Measurements from ENCODE around the gene GNAI1.

The GNAI1 gene

DNA sequence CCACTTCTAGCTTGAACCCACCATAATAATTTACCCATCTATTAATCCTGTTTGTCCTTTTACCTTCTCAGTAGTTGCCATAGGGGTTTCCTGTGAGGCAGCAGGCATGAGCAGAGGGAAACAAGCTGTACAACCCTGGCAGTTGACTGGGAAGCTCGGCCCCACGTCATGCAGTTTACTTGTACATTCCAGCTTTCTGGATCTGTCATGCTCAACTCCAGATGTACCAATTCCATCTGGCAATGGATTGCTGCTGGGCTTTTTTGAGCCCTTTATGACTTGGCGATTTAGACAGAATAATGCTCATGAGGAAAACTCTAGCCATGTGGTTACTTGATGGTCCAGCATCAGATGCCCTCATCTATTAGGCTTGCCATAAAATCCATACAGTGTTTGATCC lies 112.5 kb downstream of the GNAI1 start:
- Histone ChIP-seq H4K20me1 (ENCODE audit: insufficient read depth, low read length) (no peaks in the 10 kb centered on the region), H3K9me2 (replicated peaks; ENCODE audit: insufficient read depth, low read length) (no peaks in the 10 kb centered on the region), H3F3A (ENCODE audit: insufficient read depth, low read length) (no peaks in the 10 kb centered on the region), H3K4me2 (ENCODE audit: low read depth, low read length) (no peak overlapping the region), H3K27me3 (replicated peaks; ENCODE audit: insufficient read depth, low read length) (no peaks in the 10 kb centered on the region), H3K4me3 (ENCODE audit: low read length) (no peak overlapping the region), H3K9me3 (replicated peaks; ENCODE audit: insufficient read depth, low read length) (no peaks in the 10 kb centered on the region), H3K79me2 (ENCODE audit: low read length) (no peaks in the 10 kb centered on the region), H3K36me3 (replicated peaks; ENCODE audit: insufficient read depth, low read length) (no peaks in the 10 kb centered on the region), H3K9ac (ENCODE audit: low read length) (no peak overlapping the region), H2AFZ (ENCODE audit: low read length) (no peak overlapping the region), H3K4me1 (ENCODE audit: low read length) (no peaks in the 10 kb centered on the region), H3K27ac (ENCODE audit: low read length) (no peak overlapping the region)
- no peak for TF ChIP-seq EZH2 (optimal IDR thresholded peaks at IDR 0.05; ENCODE audit: low read depth, low read length)
- TF ChIP-seq EZH2phosphoT487 (IDR thresholded peaks at IDR 0.05; ENCODE audit: low read length) = no peak
- TF ChIP-seq CTCF (IDR thresholded peaks at IDR 0.05; ENCODE audit: low read length) = no peak
- no peak for DNase-seq

DNA sequence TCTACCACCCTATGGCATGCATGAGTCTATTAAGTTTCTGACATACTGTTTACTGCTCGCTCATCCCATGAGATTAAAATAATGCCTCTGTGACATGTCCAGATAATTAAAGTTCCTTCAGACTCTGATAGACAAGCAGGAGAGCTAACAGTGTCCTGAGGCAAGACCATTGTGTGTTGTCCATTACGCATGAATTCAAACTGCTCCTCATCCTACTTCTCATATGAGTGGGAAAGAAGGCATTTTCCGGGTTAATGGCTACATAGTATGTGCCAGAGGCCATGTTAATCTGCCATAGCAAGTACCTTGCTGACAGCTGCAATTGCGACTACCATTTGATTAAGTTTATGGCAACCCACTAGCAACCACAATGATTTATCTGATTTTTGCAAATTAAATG lies 113.3 kb downstream of the GNAI1 start:
- Histone ChIP-seq H3K79me2 (ENCODE audit: low read length) (no peaks in the 10 kb centered on the region), H3K4me3 (ENCODE audit: low read length) (no peak overlapping the region), H2AFZ (ENCODE audit: low read length) (no peak overlapping the region), H3K27me3 (replicated peaks; ENCODE audit: insufficient read depth, low read length) (no peaks in the 10 kb centered on the region), H3K9ac (ENCODE audit: low read length) (no peak overlapping the region), H4K20me1 (ENCODE audit: insufficient read depth, low read length) (no peaks in the 10 kb centered on the region), H3K27ac (ENCODE audit: low read length) (no peak overlapping the region), H3K4me2 (ENCODE audit: low read depth, low read length) (no peak overlapping the region), H3F3A (ENCODE audit: insufficient read depth, low read length) (no peaks in the 10 kb centered on the region), H3K9me3 (replicated peaks; ENCODE audit: insufficient read depth, low read length) (no peaks in the 10 kb centered on the region), H3K36me3 (replicated peaks; ENCODE audit: insufficient read depth, low read length) (no peaks in the 10 kb centered on the region), H3K9me2 (replicated peaks; ENCODE audit: insufficient read depth, low read length) (no peaks in the 10 kb centered on the region), H3K4me1 (ENCODE audit: low read length) (no peaks in the 10 kb centered on the region)
- DNase-seq = no peak
- TF ChIP-seq EZH2phosphoT487 (IDR thresholded peaks at IDR 0.05; ENCODE audit: low read length) = no peak
- no peak for TF ChIP-seq EZH2 (optimal IDR thresholded peaks at IDR 0.05; ENCODE audit: low read depth, low read length)
- no peak for TF ChIP-seq CTCF (IDR thresholded peaks at IDR 0.05; ENCODE audit: low read length)

GRCh38 chr7:80249184-80249583 lies 114.6 kb downstream of the GNAI1 start:
- DNase-seq = no peak

More at GRCh38 chr7:80249184-80249583, 114.6 kb downstream of the GNAI1 start:
- no peak for TF ChIP-seq CTCF (IDR thresholded peaks at IDR 0.05; ENCODE audit: low read length)
- TF ChIP-seq EZH2 (optimal IDR thresholded peaks at IDR 0.05; ENCODE audit: low read depth, low read length) = no peak
- TF ChIP-seq EZH2phosphoT487 (IDR thresholded peaks at IDR 0.05; ENCODE audit: low read length) = no peak
- no peaks in the 10 kb centered on the region for H3K79me2 ChIP-seq (ENCODE audit: low read length)
- H3K9me3 ChIP-seq (replicated peaks; ENCODE audit: insufficient read depth, low read length) = no peaks in the 10 kb centered on the region
- no peaks in the 10 kb centered on the region for H3K4me1 ChIP-seq (ENCODE audit: low read length)
- no peaks in the 10 kb centered on the region for H3F3A ChIP-seq (ENCODE audit: insufficient read depth, low read length)
- H3K4me3 ChIP-seq (ENCODE audit: low read length) = no peak overlapping the region
- H3K9me2 ChIP-seq (replicated peaks; ENCODE audit: insufficient read depth, low read length) = no peaks in the 10 kb centered on the region
- no peak overlapping the region for H2AFZ ChIP-seq (ENCODE audit: low read length)
- H3K4me2 ChIP-seq (ENCODE audit: low read depth, low read length) = no peak overlapping the region
- no peak overlapping the region for H3K27ac ChIP-seq (ENCODE audit: low read length)
- no peaks in the 10 kb centered on the region for H4K20me1 ChIP-seq (ENCODE audit: insufficient read depth, low read length)
- no peaks in the 10 kb centered on the region for H3K36me3 ChIP-seq (replicated peaks; ENCODE audit: insufficient read depth, low read length)
- H3K9ac ChIP-seq (ENCODE audit: low read length) = no peak overlapping the region
- H3K27me3 ChIP-seq (replicated peaks; ENCODE audit: insufficient read depth, low read length) = no peaks in the 10 kb centered on the region
